Heart left ventricle (tissue), 16 donors: Measurements from ENCODE around the gene TAF5. TPM values are rescaled to one million over a fixed set of nuclear protein-coding genes. Genes with fewer than 3 reads are reported as not detected.
"Not testable (repeated sequence)": the region's sequence is repeated elsewhere in the genome, so short reads cannot be mapped to it uniquely, and the experiment has no call there.

Source experiments
- ATAC-seq, 4 donors: fragments of 200-7000 bp; cut with Tn5 transposase; one replicate each; pipeline ENCODE4 v1.9.1; 2020 to 2022; ENCODE audit warnings: moderate library complexity in 4 of 4, mild to moderate bottlenecking in 3 of 4, moderate number of reproducible peaks in 1 of 4
- DNase-seq, 5 donors: peaks; one replicate each; pipeline ENCODE4 v3.0.0-alpha.2; 2020
- H3K27ac ChIP-seq, 12 donors: fragments of 200-600 bp; sonication (generic) in 4 of 12; one replicate each; pipeline versions ENCODE4 v1.5.0 to v1.8.0; 2016 to 2022; ENCODE audit warnings: mild to moderate bottlenecking in 2 of 12
- H3K27me3 ChIP-seq, 9 donors: fragments of 200-600 bp; sonication (generic) in 2 of 9; one replicate each; pipeline versions ENCODE4 v1.5.1 to v1.8.0; 2016 to 2022; ENCODE audit warnings: mild to moderate bottlenecking in 3 of 9
- H3K36me3 ChIP-seq, 9 donors: fragments of 200-600 bp; sonication (generic) in 2 of 9; one replicate each; pipeline versions ENCODE4 v1.5.0 to v1.8.0; 2018 to 2022; ENCODE audit warnings: mild to moderate bottlenecking in 2 of 9
- H3K4me1 ChIP-seq, 12 donors: fragments of 200-600 bp; sonication (generic) in 4 of 12; one replicate each; pipeline versions ENCODE4 v1.5.0 to v1.8.0; 2016 to 2022; ENCODE audit warnings: mild to moderate bottlenecking in 3 of 12
- H3K4me3 ChIP-seq, 12 donors: fragments of 200-600 bp; sonication (generic) in 4 of 12; one replicate each; pipeline versions ENCODE4 v1.5.0 to v1.8.0; 2017 to 2022; ENCODE audit warnings: mild to moderate bottlenecking in 9 of 12, moderate library complexity in 4 of 12
- H3K9me3 ChIP-seq, 12 donors: fragments of 200-600 bp; sonication (generic) in 4 of 12; one replicate each; pipeline versions ENCODE4 v1.5.0 to v1.8.0; 2016 to 2022; ENCODE audit warnings: mild to moderate bottlenecking in 1 of 12
- POLR2A ChIP-seq, 2 donors: fragments of 450-650 bp; IDR thresholded peaks; one replicate each; pipeline ENCODE4 v1.6.1; 2017; ENCODE audit warnings: antibody characterized with exemption in 2 of 2, mild to moderate bottlenecking in 2 of 2, moderate library complexity in 2 of 2
- WGBS, 4 donors: extraction: QIAGEN DNeasy Blood & Tissue Kit in 2 of 4; methylation state at CpG; one replicate each; pipeline versions ENCODE4 v1.1.5 to v1.1.7; 2013 to 2018; 5-methylcytosine and 5-hydroxymethylcytosine counted together
- intact Hi-C, 10 donors: fragments of 100-400 bp; cut with DNase I; formaldehyde crosslinking; loops; one replicate each; pipeline versions ENCODE4 v1.11.1 to v1.14.2; 2022
- polyA plus RNA-seq, 2 donors: library from polyadenylated mRNA; stranded (reverse); fragments of 200-250 nt; gene quantifications; one replicate each; pipeline ENCODE4 v1.2.3, GENCODE V29; 2013
- total RNA-seq, 9 donors: library from RNA; depleted of rRNA in 2 of 9; stranded (reverse); fragments of >200 nt in 2 of 9; fragmentation: NEBNext Ultra II Directional in 3 of 9; extraction: Animal tissue kit (Norgen Biotek cat#: 25700) in 3 of 9; gene quantifications; one replicate each; pipeline versions ENCODE4 v1.1.0 to v1.2.4, GENCODE V29; 2016 to 2023
- TF ChIP-seq, protein P1 (sequence below), 12 donors: fragments of 200-600 bp; sonication (generic) in 4 of 12; IDR thresholded peaks; one replicate each; pipeline versions ENCODE4 v1.5.0 to v1.8.0; 2018 to 2022; ENCODE audit warnings: antibody characterized with exemption in 12 of 12, mild to moderate bottlenecking in 5 of 12
- donor health status: ischemic (EF 13 %, LVEDD 7.1; RV severe dilation, severe dysfunction).
- donor health status: healthy with polysubstance abuse.
- donor health status: DM: no; HTN: yes; CAD: no.
- donor health status: DM: no; HTN: no; CAD: no.
- donor health status: ischemic (EF 25% LVEDD 6.9; RV normal size, moderate dysfunction).
- donor health status: ischemic (EF 25% LVEDD 5.7; RV mildly dilated, moderate dysfunction).
- donor health status: healthy.
- donor health status: DM: yes; HTN: yes; CAD: no.
- donor health status: ischemic (EF 35%, LVEDD 5.7; RV mildly dilated, moderate dysfunction).
- donor health status: nonischemic (EF 11% LVEDD 7.7; RV severe dilation, severe dysfunction).
- donor health status: DM: yes; HTN: yes; CAD: no.
- donor health status: PGD.
- donor health status: ischemic (EF 29% LVEDD 5.4; RV normal size, mild dysfunction).
- donor health status: nonischemic (EF 23%, LVEDD 6.1; RV moderate dilation, normal function).

Gene TAF5
- total and polyA plus RNA-seq, 11 donors, result 1.1 to 3.3 (median 2.1) TPM

DNA sequence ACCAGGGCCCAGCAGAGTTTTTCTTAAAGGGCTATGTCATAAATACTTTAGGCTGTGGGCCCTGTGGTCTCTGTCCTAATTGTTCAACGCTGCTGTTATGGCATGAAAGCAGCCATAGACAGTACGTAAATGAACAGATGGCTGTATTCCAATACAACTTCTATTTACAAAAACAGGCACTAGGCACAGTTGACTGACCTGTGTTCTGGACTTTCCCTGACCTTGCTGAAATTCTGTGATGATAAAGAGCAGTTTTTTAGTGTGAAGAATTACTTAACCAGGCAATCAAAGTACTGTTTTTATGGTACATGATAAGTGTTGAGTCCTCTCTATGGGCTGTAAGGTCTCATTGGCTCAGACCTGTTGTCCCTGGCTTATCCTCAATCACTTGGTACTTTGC lies 45.8 kb downstream of the TAF5 start:
- Histone ChIP-seq H3K27me3 (no peaks in the 10 kb centered on the region), H3K9me3 (no peaks in the 10 kb centered on the region), H3K4me3 (no peak overlapping the region), H3K36me3 (peaks cover 9 to 100% (median 99%) of the 10 kb centered on the region in 9 donors), H3K27ac (no peak overlapping the region), H3K4me1 (no peaks in the 10 kb centered on the region)
- ATAC-seq (no peak), DNase-seq (no peak)
- intact Hi-C loops, result loop anchor here in 4 of 10 donors (10.0 kb wide), 2 partner anchors 181 to 271 kb away; no protein-coding TSS in a partner anchor
- TF ChIP-seq, protein P1, sequence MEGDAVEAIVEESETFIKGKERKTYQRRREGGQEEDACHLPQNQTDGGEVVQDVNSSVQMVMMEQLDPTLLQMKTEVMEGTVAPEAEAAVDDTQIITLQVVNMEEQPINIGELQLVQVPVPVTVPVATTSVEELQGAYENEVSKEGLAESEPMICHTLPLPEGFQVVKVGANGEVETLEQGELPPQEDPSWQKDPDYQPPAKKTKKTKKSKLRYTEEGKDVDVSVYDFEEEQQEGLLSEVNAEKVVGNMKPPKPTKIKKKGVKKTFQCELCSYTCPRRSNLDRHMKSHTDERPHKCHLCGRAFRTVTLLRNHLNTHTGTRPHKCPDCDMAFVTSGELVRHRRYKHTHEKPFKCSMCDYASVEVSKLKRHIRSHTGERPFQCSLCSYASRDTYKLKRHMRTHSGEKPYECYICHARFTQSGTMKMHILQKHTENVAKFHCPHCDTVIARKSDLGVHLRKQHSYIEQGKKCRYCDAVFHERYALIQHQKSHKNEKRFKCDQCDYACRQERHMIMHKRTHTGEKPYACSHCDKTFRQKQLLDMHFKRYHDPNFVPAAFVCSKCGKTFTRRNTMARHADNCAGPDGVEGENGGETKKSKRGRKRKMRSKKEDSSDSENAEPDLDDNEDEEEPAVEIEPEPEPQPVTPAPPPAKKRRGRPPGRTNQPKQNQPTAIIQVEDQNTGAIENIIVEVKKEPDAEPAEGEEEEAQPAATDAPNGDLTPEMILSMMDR (IDR thresholded peaks at IDR 0.05), result no peak
- no peak for TF ChIP-seq POLR2A (IDR thresholded peaks at IDR 0.05)
- 91 to 96% (median 91%) methylated on average over 2 of the region's 2 CpGs for WGBS, 4 donors

DNA sequence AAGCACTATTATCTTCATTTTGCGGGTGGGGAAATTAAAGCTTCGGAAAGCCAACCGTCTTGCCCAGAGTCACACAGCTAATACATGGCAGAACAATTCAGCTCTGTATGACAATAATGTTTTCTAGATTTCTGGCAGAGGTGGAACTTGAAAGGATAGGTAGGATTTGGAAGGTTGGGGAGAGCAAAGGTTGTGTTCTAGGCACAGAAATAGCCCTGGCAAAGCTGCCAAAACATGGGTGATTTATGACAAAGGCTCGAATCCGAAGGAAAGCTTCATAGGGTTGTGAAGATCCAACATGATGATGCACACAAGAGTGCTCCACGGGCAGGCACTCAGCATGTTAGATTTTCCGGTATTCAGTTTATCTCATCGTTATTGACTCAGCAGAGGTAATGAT lies 47.8 kb downstream of the TAF5 start:
- WGBS, 4 donors, result 82 to 93% (median 89%) methylated on average over 8 of the region's 8 CpGs
- DNase-seq (no peak), ATAC-seq (no peak)
- Histone ChIP-seq H3K4me3 (no peak overlapping the region), H3K36me3 (peaks cover 9 to 100% (median 99%) of the 10 kb centered on the region in 9 donors), H3K27me3 (no peaks in the 10 kb centered on the region), H3K4me1 (no peaks in the 10 kb centered on the region), H3K27ac (no peak overlapping the region), H3K9me3 (no peaks in the 10 kb centered on the region)
- intact Hi-C loops, result loop anchor here in 7 of 10 donors (5.0 to 10.0 kb wide), 3 partner anchors 177 to 269 kb away; no protein-coding TSS in a partner anchor
- TF ChIP-seq, protein P1 (IDR thresholded peaks at IDR 0.05), result no peak
- TF ChIP-seq POLR2A (IDR thresholded peaks at IDR 0.05), result no peak

DNA sequence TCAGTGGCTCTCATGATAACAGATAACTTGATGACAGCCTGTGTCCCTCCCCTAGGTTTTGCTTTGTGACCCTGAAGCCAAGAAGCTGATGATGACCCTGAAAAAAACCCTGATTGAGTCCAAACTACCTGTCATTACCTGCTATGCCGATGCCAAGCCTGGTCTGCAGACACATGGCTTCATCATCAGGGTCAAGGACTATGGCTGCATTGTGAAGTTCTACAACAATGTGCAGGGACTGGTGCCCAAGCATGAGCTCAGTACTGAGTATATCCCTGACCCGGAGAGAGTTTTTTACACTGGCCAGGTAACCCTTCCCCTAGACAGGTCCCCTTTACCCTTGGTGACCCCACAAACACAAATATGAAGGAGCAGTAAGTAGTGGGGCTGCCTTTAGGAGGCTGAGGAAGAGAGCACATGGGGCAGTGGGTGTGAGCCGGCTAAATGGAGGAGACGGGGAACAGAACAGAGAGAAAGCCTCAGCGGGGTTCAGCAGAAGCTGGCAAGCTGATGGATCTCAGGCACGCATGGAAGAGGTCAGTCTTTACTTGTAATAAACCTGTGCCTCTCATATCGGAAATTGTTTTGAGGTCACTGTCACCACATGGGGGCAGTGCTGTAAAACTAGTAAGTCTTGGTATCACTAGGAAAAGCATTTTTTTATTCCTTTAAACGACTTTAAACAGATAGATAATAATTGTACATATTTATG lies 48.8 kb downstream of the TAF5 start:
- H3K36me3 ChIP-seq, result peaks cover 12 to 100% (median 97%) of the 10 kb centered on the region in 9 donors
- peak in 3 of 4 donors; percentile 18 to 57 (median 28) for ATAC-seq
- no peak overlapping the region for H3K4me3 ChIP-seq
- no peak overlapping the region for H3K27ac ChIP-seq
- intact Hi-C loops, result loop anchor here (1.0 to 10.0 kb wide), 9 partner anchors 65 to 268 kb away; no protein-coding TSS in a partner anchor
- WGBS, 4 donors, result 48 to 55% (median 54%) methylated on average over 8 of the region's 8 CpGs
- no peaks in the 10 kb centered on the region for H3K9me3 ChIP-seq
- TF ChIP-seq, protein P1 (IDR thresholded peaks at IDR 0.05), result peak; percentile 56 to 86 (median 72)
- TF ChIP-seq POLR2A (IDR thresholded peaks at IDR 0.05), result no peak
- peak in 3 of 5 donors; percentile 58 to 65 (median 61) for DNase-seq
- H3K27me3 ChIP-seq, result no peaks in the 10 kb centered on the region
- no peaks in the 10 kb centered on the region for H3K4me1 ChIP-seq

DNA sequence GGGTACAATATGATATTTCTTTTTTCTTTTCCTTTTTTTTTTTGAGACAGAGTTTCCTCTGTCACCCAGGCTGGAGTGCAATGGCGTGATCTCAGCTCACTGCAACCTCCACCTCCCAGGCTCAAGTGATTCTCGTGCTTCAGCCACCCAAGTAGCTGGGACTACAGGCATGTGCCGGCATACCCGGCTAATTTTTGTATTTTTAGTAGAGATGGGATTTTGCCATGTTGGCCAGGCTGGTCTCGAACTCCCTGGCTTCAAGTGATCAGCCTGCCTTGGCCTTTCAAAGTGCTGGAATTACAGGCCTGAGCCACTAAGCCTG lies 49.3 kb downstream of the TAF5 start:
- TF ChIP-seq, protein P1 (IDR thresholded peaks at IDR 0.05), result peak in 2 of 12 donors; percentile 2 to 7
- H3K27me3 ChIP-seq, ATAC-seq, H3K27ac ChIP-seq, H3K4me3 ChIP-seq, H3K4me1 ChIP-seq, H3K9me3 ChIP-seq, DNase-seq: not testable (repeated sequence)
- intact Hi-C loops, result loop anchor here (1.0 to 10.0 kb wide), 9 partner anchors 64 to 268 kb away; no protein-coding TSS in a partner anchor
- 89 to 94% (median 90%) methylated on average over 5 of the region's 5 CpGs for WGBS, 4 donors
- peaks cover 12 to 98% (median 94%) of the 10 kb centered on the region in 9 donors for H3K36me3 ChIP-seq
